GM18868 (cell line): ENCODE measurements around the gene ABHD12.
"Not testable (repeated sequence)": the region's sequence is repeated elsewhere in the genome, so short reads cannot be mapped to it uniquely, and the experiment has no call there.

Experiments
- ATAC-seq: cut with Tn5 transposase; IDR thresholded peaks from one replicate; pipeline ENCODE4 v1.9.1; 2021; ENCODE audit warnings: mild to moderate bottlenecking, moderate library complexity; ENCODE audit not compliant: unreplicated experiment

Gene ABHD12

DNA sequence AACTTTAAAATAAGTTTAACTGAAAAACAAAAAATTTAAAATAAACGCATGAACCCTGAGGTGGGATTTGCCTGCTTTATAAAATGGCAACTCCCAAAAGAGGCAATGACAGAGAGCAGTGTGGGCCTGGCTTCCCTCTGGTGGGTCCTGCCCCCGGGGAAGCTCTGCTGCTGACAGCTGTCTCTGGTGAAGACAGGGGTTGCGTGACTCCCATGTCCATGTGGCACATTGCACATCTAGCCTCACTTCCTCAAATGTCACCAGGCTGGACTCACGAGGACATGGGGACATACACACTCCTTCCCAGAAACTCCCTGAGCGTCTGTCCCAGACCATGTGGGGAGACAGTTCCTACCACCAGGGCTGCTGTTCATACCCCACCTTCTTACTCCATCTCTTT, 66.2 kb downstream of the ABHD12 start:
- no peak for ATAC-seq

DNA sequence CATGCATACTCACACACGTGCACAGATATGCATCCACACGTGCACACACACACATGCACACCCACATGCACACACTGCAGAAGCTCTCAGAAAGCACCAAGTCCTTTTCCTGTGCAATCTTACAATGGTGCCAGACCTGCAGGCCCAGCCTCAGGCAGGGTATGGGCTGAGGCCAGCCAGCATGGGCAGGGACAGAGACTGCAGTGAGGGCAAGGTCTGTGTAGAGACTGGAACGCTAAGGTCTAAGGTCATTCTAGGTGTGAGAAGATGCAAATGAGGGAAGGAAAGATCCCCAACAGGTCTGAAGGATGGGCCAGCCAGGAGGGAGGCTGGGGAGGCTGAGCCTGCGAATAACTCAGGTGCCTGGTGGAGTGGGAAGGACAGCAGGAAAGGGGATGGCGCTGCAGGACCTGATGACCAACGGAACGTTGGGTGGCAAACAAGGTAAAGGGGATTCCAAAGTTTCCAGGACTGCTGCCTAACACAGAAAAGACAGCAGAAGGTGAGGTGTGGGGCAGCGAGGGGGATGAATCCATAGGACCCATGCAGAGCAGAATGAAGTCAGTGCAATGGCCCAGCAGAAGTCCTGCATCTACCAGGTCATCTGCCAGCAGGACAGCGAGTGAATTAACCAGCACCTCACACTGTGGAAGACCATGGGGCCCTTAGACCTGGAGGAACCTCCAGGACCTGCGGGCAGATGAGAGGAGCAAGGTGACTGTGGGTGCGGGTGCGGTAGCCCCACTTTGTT, 67.0 kb downstream of the ABHD12 start:
- ATAC-seq = no peak

DNA sequence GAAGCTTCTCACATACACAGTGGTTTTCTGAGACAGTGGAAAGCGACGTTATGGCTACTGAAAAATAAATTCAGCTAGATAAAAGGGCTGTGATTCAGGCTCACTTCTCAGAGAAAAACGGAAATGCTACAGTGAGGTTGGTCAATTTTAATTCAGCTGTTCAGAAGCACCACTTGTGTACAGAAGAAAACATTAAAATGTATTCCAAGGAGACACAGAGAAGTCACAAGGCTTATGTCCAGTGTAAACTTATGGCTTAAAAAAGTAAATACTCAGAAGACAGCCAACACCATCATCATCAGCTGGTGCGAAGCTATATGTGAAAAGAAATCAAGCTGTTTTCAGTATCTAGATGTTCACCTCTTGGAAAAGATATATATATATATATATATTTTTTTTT, 68.6 kb downstream of the ABHD12 start:
- ATAC-seq = no peak

DNA sequence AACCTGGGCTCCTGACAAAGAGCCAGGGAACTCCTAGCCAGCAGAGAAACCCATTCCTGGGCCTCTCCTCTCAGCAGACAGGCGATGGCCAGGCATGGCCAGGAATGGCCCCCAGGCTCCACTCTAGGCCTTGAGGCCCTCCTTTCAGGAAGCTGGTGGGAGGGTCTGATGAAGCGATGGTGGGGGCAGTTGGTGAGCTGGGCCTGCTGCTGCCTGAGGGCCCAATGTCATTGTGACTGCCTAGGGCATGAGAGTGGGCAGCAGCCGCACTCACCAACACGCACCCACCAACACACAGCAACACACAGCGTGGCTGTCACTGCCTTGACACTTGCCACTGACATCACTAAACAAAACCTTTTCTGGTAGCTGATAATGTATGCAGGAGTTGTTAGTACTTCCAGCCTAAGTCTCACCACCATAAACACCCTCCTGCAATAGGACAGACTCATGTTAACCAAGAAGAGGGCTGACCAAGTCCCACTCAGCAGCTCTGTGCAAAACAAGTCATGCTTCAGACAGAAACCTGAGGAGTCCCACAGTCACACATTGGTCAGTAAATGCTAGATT, 69.3 kb downstream of the ABHD12 start:
- no peak for ATAC-seq

DNA sequence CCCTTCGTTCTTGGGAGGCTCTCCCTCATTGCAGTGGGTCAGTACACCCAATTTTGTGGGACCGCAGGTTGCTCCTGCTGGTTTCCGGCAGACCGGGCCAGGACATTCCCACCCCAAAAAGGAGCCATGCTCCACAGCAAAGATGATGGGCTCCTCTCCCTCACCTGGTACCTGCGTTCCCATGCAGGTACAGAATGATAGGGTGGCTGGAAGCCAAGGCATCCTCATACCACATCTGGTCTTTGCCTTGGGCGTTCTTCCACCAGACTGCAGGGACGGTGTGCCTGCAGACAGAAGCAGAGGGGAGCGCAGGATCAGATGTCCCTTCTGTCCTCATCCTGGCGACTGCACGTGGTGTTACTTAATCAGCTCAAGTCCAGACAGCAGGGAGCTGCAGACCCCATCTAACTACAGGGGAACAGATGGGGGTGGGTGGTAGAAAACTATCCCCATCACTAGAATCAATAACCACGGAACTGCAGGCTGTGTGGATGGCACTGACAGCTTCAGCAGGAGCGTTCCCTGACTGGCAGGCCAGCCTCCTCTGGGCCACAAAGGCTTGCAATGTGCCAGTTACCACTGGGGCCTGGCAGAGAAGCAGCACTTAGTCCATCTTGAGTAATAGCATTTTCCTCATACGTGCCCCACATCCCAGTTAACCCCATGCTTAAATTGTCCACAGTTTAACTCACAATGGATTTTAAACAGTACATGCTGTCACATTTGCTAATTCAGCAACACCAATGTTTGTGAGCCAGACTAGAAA, 70.4 kb downstream of the ABHD12 start:
- no peak for ATAC-seq

DNA sequence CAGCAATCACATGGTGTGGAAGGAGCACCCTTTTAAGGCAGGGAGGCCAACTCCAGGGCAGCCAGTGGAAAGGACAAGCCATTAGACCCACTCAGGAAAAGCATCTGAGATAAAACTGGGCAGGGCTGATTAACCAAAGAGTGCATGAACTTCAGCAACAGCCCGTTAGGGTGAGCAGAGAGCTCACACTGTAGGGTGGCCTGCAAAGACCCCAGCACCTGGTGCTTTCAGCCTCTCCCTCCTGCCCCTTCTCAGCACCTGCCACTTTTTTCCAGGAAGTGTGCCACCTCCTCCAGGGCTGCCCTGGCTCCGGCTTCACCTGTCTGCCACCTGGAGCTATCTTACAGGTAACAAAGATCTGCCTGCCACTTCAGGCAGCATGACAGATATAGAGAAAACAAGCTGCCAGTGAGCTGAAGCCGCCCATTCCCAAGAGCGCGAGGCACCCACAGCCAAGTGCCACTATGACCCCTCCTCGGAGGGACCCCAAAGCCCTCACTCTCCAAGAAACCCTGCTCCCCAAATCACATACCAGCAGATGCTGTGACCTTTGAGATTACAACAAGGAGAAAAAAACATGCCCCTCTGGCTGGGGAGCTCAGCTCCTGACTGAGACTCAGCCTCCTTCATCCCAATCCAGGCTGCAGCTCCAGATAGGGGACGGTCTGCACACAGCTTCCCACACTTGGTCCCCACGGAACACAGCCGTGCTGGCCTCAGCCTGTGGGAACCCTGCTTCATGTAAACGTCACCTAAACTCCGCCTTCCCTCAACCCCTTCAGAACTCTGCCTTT, 71.2 kb downstream of the ABHD12 start:
- ATAC-seq = peak; percentile 17

DNA sequence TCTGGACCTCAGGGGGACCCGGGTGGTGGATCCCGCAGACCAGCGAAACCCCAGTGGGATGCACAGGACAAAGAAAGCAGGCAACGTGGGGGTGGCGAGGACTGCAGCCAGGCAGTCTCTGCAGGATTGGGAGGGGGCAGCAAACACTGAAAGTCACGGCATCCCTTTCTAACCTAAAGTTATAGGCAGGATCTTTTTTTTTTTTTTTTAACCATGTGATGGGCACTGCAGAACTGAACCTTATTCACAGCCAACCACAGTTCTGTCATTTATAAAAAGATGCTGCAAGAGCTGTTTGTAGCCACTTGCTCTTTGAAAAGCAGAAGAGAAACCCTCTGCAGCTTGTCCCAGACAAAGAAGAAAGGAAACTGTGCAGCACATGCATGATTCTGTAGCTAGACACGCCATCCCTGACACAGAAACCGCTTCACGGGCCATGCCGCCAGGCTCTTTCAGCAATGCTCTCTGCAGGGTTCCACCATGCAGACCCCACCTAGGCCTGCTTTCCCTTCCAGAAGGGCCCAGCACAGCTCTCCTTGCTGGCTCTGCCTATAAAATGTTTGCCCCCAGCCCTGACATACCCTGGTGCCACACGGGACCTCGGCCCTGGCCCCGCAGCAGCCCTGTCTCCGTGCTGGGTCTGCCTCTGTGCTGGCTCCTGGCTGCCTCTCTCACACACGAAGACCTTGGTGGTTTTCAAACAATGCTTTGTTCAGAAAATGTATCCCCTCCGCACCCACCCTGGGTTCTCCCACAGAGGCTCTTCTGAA, 72.0 kb downstream of the ABHD12 start:
- peak; percentile 94 for ATAC-seq

DNA sequence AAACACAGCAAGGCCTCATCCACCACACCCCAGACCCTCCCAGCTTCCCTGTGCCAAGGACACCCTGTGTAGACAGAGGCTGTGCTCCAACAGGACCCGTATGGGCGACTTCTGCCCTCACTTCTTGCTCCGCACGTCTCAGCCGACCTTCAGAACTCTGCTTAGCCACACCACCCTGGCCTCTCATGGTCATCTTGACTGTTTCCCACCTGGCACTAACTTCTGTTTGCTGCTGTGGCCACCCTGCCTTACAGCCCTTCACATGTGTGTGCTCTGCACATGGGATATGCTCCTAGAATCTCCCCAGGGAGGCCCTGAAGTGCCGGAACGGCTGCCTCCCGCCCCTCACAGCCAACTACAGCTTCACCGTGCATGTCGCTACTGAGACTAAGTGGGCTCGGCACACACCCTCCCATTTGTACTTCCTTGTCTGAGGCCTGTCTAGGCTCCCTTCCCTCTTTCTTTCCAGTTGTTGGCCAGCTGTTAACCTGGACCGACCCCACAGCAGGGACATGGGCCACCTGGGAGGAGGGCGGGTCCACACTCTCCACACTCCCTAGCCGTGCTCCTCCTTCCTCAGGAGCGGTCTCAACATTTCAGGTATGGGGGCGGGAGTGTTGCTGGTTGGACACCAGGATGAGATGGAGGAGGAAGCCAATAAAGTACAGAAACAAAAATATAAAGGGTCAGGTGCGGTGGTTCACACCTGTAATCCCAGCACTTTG, 73.1 kb downstream of the ABHD12 start:
- ATAC-seq = no peak

DNA sequence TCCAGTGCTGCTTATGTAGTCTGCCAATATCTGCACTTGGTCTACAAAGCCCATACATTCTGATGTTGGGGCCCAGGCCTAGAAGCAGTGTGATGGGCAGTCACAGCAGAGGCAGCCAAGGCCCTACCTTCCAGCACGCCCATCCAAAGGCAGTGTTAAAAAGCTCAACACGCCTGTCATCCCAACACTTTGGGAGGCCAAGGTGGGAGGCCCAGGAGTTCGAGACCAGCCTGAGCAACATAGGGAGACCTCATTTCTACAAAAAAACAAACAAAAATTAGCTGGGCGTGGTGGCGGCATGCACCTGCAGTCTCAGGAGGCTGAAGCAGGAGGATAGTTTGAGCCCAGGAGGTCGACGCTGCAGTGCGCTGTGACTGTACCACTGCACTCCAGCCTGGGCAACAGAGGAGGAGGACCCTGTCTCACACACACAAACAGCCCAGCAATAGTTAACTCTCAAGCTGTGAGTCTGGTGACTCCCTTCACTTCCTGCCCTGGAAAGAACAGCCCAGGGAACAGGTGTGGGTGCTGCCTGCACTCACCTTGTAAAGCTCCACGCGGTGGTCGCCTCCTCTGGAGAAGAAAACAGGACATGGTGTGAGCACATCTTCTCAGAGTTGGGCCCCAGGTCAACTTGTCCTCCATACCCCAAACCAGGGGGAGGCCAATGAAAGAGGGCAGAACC, 74.0 kb downstream of the ABHD12 start:
- ATAC-seq = no peak

DNA sequence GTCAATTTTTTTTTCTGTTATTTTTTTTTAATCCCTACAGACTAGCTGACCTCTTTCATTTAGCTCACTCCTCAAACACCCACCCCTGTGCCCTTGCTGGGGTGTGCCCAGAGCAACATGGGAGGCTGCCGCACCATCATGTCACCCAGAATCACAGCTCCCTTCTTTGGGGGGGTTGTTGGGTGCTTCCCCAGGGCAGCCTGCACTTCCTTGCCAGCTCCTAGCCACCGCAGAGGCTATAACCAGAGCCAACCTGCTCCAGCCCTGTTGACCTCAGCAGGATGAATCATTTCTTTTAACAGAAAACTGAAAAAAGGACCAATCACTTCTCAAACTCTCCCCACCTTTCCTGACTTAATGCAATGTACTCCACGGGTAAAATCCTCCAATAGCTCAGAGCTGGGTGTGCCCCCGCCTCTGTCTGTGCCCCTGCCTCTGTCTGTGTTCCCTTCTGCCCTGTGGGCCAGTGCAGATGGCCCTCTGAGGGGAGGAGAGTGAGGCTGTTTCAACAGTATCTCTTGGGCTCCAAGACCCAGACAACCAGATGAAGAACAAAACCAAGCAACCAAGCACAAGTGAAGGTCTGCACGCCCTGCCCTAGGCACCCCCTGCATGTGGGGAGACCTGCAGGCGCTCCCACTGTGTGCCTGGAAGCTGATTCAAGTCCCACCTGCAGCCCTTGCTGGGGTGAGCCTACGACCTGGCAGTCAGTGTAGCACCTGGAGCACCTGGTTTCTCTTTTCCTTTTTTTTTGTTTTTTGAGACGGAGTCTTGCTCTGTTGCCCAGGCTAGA, 75.0 kb downstream of the ABHD12 start:
- ATAC-seq = no peak

DNA sequence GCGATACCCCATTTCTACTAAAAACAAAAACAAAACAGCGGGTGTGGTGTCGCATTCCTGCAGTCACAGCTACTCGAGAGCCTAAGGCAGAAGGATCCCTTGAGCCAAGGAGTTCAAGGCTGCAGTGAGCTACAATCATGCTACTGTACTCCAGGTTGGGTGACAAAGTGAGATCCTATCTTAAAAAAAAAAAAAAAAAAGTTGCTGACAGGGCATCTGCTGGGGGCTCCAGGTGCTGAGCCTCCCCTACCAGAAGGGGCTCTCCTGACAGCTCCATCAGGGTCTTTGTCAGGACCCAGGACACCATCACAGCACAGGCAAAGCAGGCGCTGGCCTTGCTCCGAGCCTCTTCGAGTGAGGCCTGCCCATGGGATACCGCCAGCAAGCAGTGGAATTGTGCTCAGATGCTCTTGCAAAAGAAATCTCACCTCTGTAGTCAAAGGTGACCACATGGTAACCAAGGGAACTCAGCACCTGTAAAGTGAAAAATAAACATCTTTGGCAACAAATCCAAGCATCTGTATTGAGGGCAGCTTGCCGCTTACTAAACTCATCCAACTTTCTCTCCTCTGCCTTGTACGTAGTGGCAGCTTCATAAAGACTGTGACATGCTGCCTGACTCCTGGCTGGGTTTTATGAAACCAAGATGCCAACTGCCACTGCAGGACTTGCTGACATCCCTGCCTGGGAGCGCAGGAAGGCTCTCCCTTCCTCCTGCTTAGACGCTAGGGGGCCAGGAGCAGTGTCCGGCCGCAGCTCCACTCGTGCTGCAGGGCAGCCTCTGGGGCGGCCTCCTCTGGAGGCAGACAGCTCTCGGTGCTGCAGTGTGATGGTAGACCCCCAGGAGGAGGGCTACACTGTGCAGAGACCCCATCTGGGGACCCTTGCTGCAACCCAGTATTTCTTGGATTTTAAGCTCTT, 75.9 kb downstream of the ABHD12 start:
- no peak for ATAC-seq

DNA sequence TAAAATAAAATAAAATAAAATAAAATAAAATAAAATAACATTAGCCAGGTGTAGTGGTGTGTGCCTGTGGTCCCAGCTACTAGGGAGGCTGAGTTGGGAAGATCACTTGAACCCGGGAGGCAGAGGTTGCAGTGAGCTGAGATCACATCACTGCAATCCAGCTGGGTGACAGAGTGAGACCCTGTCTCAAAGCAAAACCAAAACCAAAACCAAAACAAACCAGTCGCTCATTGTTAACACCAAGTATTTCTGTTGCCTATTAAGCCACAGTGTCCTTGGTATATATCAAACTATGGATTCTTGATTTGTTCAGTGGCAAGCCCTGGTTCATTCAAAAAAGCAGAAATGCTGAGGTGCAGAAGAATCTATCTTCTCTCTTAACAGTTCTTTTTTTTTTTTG, 77.0 kb downstream of the ABHD12 start:
- ATAC-seq = no peak

DNA sequence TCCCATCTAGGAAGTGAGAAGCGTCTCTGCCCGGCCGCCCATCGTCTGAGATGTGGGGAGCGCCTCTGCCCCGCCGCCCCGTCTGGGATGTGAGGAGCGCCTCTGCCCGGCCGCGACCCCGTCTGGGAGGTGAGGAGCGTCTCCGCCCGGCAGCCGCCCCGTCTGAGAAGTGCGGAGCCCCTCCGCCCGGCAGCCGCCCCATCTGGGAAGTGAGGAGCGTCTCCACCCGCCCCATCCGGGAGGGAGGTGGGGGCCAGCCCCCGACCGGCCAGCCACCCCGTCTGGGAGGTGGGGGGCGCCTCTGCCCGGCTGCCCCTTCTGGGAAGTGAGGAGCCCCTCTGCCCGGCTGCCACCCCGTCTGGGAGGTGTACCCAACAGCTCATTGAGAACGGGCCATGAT, 77.9 kb downstream of the ABHD12 start:
- not testable (repeated sequence) for ATAC-seq

DNA sequence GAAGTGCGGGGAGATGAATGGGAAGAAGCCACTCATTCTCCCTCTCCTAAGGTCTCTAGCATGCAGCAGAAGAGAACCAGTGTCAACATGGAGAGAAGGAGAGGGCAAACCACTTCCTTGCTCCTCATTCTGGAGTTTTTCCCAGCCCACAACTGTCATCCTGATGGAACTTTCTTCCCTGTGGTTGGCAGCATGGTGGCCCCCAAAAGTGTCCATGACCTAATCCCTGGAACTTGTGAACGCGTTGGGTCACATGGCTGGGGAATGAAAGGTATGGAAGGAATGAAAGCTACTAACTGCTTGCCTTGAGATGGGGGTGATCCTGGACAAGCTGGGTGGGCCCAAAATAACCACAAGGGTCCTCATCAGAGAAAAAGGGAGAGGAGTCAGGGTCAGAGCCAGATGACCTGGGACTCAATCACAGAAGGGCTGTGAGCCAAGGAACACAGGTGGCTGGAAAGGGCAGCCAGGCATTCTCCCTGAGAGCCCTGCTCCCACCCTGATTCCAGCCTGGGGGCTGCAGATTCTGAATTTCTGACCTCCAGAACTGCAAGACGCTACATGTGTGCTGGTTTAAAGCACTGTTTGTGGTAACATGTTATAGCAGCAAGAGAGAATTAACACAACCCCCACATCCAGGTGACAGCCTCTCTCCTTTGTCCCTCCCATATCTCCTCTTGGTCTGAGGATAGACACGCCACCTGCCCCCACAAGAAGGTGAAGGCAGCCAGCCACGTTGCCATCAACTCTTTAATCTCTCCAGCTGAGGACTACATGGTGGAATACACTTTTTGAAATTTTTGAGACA, 79.5 kb downstream of the ABHD12 start:
- no peak for ATAC-seq

DNA sequence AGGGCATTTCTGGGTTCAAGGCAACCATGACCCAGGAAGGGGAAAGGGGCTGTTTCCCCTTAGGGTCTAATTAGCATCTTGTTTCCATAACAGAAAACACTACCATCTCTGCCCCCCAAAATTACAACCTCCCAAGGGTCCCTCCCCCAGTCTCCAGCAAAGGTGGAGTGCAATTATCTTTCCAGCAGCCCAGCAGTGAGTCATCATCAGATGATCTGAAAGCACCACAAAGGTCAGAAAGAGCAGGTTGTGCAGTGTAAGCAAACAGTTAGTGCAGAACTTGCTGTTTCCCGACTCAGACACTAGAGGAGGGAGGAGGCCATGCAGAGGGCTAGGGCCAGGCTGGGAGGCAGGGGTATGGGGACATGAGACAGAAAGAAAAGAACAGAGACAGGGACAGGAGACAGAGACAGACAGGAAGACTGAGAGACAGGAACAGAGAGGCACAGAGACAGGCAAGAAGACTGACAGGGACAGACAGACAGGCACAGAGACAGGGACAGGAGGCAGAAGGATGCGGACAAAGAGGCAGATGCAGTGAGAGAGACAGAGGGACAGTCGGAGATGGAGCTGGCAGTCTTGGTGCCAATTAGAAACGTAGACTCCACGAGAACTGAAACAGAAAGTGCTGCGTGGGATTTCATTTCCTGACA, 80.2 kb downstream of the ABHD12 start:
- ATAC-seq = peak; percentile 93
